Liver (tissue), 9 donors: Measurements from ENCODE around the gene TMEM120A. TPM values are rescaled to one million over a fixed set of nuclear protein-coding genes. Genes with fewer than 3 reads are reported as not detected.

ENCODE experiments used
- DNase-seq: peaks from one replicate; pipeline ENCODE4 v3.0.0-alpha.2; 2017; ENCODE audit warnings: low spot score
- H3K27ac ChIP-seq, 2 donors: one replicate each; pipeline ENCODE4 v1.7.0; 2013; ENCODE audit warnings: inconsistent platforms in 2 of 2, low read length in 2 of 2, control low read depth in 1 of 2, low read depth in 1 of 2, mild to moderate bottlenecking in 1 of 2
- H3K27me3 ChIP-seq, 4 donors: one replicate each; pipeline versions ENCODE4 v1.6.1 to v1.7.0; 2013; ENCODE audit warnings: low read length in 3 of 4, inconsistent platforms in 1 of 4, mild to moderate bottlenecking in 1 of 4, moderate library complexity in 1 of 4; ENCODE audit not compliant: control insufficient read depth in 4 of 4, insufficient read depth in 4 of 4
- H3K36me3 ChIP-seq, 4 donors: one replicate each; pipeline versions ENCODE4 v1.6.1 to v1.7.0; 2013; ENCODE audit warnings: low read length in 3 of 4, mild to moderate bottlenecking in 3 of 4, low read depth in 1 of 4, moderate library complexity in 1 of 4; ENCODE audit not compliant: control insufficient read depth in 4 of 4, insufficient read depth in 3 of 4
- H3K4me1 ChIP-seq, 4 donors: one replicate each; pipeline versions ENCODE4 v1.6.1 to v1.7.0; 2013; ENCODE audit warnings: low read length in 3 of 4, mild to moderate bottlenecking in 3 of 4, moderate library complexity in 1 of 4; ENCODE audit not compliant: control insufficient read depth in 4 of 4, insufficient read depth in 4 of 4
- H3K4me3 ChIP-seq, 3 donors: one replicate each; pipeline versions ENCODE4 v1.6.1 to v1.7.0; 2013; ENCODE audit warnings: low read length in 3 of 3, control low read depth in 1 of 3, low read depth in 1 of 3, mild to moderate bottlenecking in 1 of 3
- H3K9ac ChIP-seq, 2 donors: one replicate each; pipeline ENCODE4 v1.7.0; 2013; ENCODE audit warnings: low read length in 2 of 2, mild to moderate bottlenecking in 2 of 2, moderate library complexity in 2 of 2, control low read depth in 1 of 2, low read depth in 1 of 2
- H3K9me3 ChIP-seq, 4 donors: one replicate each; pipeline versions ENCODE4 v1.6.1 to v1.7.0; 2013; ENCODE audit warnings: low read length in 3 of 4; ENCODE audit not compliant: control insufficient read depth in 4 of 4
- CTCF ChIP-seq: fragments of 150-350 bp; IDR thresholded peaks from 2 replicates; pipeline ENCODE4 v1.5.1; 2017; ENCODE audit warnings: improper control_type of control experiment, low read depth, low read length; ENCODE audit not compliant: missing input control
- EGR1 ChIP-seq, 2 donors: IDR thresholded peaks; 2 replicates each; pipeline ENCODE4 v1.6.1; 2016 to 2018; ENCODE audit warnings: antibody characterized with exemption in 2 of 2, low read depth in 2 of 2
- FOXA1 ChIP-seq: IDR thresholded peaks from 2 replicates; pipeline ENCODE4 v1.6.1; 2016; ENCODE audit warnings: antibody characterized with exemption
- FOXA2 ChIP-seq: IDR thresholded peaks from 2 replicates; pipeline ENCODE4 v1.6.1; 2016; ENCODE audit warnings: antibody characterized with exemption
- GABPA ChIP-seq, 2 donors: IDR thresholded peaks in 1 of 2; conservative IDR thresholded peaks in 1 of 2; 2 replicates each; pipeline ENCODE4 v1.6.1; 2016; ENCODE audit warnings: antibody characterized with exemption in 2 of 2, mild to moderate bottlenecking in 1 of 2, moderate library complexity in 1 of 2
- HNF4A ChIP-seq, 2 donors: conservative IDR thresholded peaks; 2 replicates each; pipeline ENCODE4 v1.6.1; 2016; ENCODE audit warnings: antibody characterized with exemption in 2 of 2, mild to moderate bottlenecking in 2 of 2
- HNF4G ChIP-seq: IDR thresholded peaks from 2 replicates; pipeline ENCODE4 v1.6.1; 2016; ENCODE audit warnings: antibody characterized with exemption
- JUND ChIP-seq, 2 donors: IDR thresholded peaks; 2 replicates each; pipeline ENCODE4 v1.6.1; 2016; ENCODE audit warnings: antibody characterized with exemption in 2 of 2
- NR2F2 ChIP-seq: IDR thresholded peaks from 2 replicates; pipeline ENCODE4 v1.6.1; 2016; ENCODE audit warnings: antibody characterized with exemption
- RAD21 ChIP-seq, 2 donors: IDR thresholded peaks; 2 replicates each; pipeline ENCODE4 v1.6.1; 2016; ENCODE audit warnings: antibody characterized with exemption in 2 of 2, mild to moderate bottlenecking in 2 of 2
- RXRA ChIP-seq, 2 donors: IDR thresholded peaks; 2 replicates each; pipeline ENCODE4 v1.6.1; 2017 to 2018; ENCODE audit warnings: antibody characterized with exemption in 2 of 2, mild to moderate bottlenecking in 1 of 2
- SP1 ChIP-seq: IDR thresholded peaks from 2 replicates; pipeline ENCODE4 v1.6.1; 2018; ENCODE audit warnings: antibody characterized with exemption, mild to moderate bottlenecking
- TAF1 ChIP-seq: conservative IDR thresholded peaks from 2 replicates; pipeline ENCODE4 v1.6.1; 2016; ENCODE audit warnings: antibody characterized with exemption, mild to moderate bottlenecking
- YY1 ChIP-seq: IDR thresholded peaks from 2 replicates; pipeline ENCODE4 v1.6.1; 2016; ENCODE audit warnings: antibody characterized with exemption, mild to moderate bottlenecking
- WGBS: extraction: QIAGEN DNeasy Blood & Tissue Kit; methylation state at CpG from one replicate; pipeline ENCODE4 v1.1.7; 2013; 5-methylcytosine and 5-hydroxymethylcytosine counted together
- polyA plus RNA-seq, 2 donors: library from polyadenylated mRNA; stranded (reverse) in 1 of 2; unstranded in 1 of 2; fragments of 200-250 nt in 1 of 2; fragments of >200 nt in 1 of 2; fragmentation: Nextera tagmentation in 1 of 2; extraction: Ambion mirVana in 1 of 2; gene quantifications; one replicate each; pipeline versions ENCODE4 v1.2.1 to v1.2.3, GENCODE V29; 2013 to 2015
- total RNA-seq, 2 donors: library from RNA; depleted of rRNA; stranded (reverse); fragments of >200 nt; gene quantifications; one replicate each; pipeline ENCODE4 v1.2.3, GENCODE V29; 2014
- TF ChIP-seq, protein P1 (sequence below): IDR thresholded peaks from 2 replicates; pipeline ENCODE4 v1.6.1; 2016; ENCODE audit warnings: antibody characterized with exemption
- TF ChIP-seq, protein P2 (sequence below): IDR thresholded peaks from 2 replicates; pipeline ENCODE4 v1.6.1; 2016; ENCODE audit warnings: antibody characterized with exemption, mild to moderate bottlenecking
- TF ChIP-seq, protein P3 (sequence below): IDR thresholded peaks from 2 replicates; pipeline ENCODE4 v1.6.1; 2016; ENCODE audit warnings: antibody characterized with exemption
- TF ChIP-seq, protein P4 (sequence below): IDR thresholded peaks from 2 replicates; pipeline ENCODE4 v1.6.1; 2016; ENCODE audit warnings: antibody characterized with exemption
- donor health status: healthy.
- donor health status: healthy.
- donor health status: healthy.
- donor health status: healthy.
- donor health status: healthy.

The TMEM120A gene
- total and polyA plus RNA-seq, 4 donors, result 18.7 to 73.9 (median 32.1) TPM

DNA sequence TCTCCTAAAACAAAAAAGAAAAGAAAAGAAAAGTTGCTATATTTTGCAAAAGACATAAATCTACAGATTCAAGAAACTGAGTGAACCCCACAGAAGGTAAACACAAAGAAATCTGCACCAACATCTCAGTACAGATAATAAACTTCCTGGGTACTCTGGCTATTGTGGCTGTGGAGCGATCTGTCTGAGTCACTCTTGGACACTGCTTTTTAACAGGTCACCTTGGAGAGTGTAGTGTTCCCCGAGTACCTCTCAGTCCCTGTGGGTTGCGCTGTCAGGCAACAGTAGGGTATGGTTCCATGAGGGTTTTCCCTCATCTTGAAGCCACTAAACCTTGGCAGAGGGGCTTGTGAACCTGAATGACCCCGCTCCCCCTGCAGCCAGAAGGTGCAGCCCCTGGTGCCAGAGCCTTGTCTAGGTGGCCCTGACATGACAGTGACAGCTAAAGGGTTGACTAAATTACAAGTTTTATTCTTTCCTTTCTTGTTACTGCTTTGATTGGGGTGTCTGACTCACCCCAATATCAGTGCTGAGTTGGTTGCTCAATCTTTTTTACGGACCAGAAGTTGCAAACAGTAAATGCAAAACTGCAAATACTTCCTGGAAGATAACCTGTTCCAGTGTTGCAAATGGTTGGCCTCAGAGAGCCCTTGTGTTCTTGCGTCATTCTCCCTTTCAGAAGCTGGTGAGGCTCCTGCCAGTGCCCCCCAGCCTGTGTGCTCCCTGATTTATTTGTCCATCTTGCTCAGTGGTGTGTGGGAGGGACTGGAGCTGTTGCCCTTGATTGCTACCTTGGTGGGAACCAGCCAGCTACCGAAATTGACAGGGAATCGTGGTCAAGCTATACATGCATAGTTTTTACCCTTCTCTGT, 48.9 kb downstream of the TMEM120A start:
- 47% methylated on average over 8 of the region's 8 CpGs for WGBS
- Histone ChIP-seq H3K4me1 (peaks cover 20 to 50% (median 27%) of the 10 kb centered on the region in 4 donors), H3K27ac (peak overlapping the region; percentile 89 to 97), H3K9me3 (no peaks in the 10 kb centered on the region), H3K27me3 (no peaks in the 10 kb centered on the region), H3K36me3 (peaks cover 6 to 15% (median 11%) of the 10 kb centered on the region in 4 donors), H3K4me3 (no peak overlapping the region), H3K9ac (peak overlapping the region; percentile 0 to 52)
- peak; percentile 52 to 79 for TF ChIP-seq HNF4A (conservative IDR thresholded peaks at IDR 0.05)
- peak; percentile 68 to 83 for TF ChIP-seq JUND (IDR thresholded peaks at IDR 0.05)
- TF ChIP-seq RXRA (IDR thresholded peaks at IDR 0.05), result peak; percentile 90 to 95
- peak in 1 of 2 donors; percentile 51 for TF ChIP-seq GABPA (IDR thresholded peaks at IDR 0.05 in 1 of 2, conservative IDR thresholded peaks at IDR 0.05 in 1 of 2)
- peak; percentile 48 for TF ChIP-seq NR2F2
- TF ChIP-seq, protein P1, sequence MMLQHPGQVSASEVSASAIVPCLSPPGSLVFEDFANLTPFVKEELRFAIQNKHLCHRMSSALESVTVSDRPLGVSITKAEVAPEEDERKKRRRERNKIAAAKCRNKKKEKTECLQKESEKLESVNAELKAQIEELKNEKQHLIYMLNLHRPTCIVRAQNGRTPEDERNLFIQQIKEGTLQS, result peak; percentile 89
- TF ChIP-seq CTCF, result no peak
- TF ChIP-seq FOXA1, result peak; percentile 9
- TF ChIP-seq, protein P2, sequence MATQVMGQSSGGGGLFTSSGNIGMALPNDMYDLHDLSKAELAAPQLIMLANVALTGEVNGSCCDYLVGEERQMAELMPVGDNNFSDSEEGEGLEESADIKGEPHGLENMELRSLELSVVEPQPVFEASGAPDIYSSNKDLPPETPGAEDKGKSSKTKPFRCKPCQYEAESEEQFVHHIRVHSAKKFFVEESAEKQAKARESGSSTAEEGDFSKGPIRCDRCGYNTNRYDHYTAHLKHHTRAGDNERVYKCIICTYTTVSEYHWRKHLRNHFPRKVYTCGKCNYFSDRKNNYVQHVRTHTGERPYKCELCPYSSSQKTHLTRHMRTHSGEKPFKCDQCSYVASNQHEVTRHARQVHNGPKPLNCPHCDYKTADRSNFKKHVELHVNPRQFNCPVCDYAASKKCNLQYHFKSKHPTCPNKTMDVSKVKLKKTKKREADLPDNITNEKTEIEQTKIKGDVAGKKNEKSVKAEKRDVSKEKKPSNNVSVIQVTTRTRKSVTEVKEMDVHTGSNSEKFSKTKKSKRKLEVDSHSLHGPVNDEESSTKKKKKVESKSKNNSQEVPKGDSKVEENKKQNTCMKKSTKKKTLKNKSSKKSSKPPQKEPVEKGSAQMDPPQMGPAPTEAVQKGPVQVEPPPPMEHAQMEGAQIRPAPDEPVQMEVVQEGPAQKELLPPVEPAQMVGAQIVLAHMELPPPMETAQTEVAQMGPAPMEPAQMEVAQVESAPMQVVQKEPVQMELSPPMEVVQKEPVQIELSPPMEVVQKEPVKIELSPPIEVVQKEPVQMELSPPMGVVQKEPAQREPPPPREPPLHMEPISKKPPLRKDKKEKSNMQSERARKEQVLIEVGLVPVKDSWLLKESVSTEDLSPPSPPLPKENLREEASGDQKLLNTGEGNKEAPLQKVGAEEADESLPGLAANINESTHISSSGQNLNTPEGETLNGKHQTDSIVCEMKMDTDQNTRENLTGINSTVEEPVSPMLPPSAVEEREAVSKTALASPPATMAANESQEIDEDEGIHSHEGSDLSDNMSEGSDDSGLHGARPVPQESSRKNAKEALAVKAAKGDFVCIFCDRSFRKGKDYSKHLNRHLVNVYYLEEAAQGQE, result peak; percentile 56
- peak; percentile 61 to 65 for TF ChIP-seq EGR1 (IDR thresholded peaks at IDR 0.05; ENCODE audit: low read depth in 2 of 2)
- peak; percentile 76 for TF ChIP-seq YY1
- TF ChIP-seq RAD21 (IDR thresholded peaks at IDR 0.05), result peak; percentile 30 to 36
- no peak for TF ChIP-seq TAF1
- TF ChIP-seq HNF4G, result no peak
- peak; percentile 80 for TF ChIP-seq SP1
- TF ChIP-seq FOXA2, result peak; percentile 42
- TF ChIP-seq, protein P3, sequence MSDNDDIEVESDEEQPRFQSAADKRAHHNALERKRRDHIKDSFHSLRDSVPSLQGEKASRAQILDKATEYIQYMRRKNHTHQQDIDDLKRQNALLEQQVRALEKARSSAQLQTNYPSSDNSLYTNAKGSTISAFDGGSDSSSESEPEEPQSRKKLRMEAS, result peak; percentile 74
- TF ChIP-seq, protein P4, sequence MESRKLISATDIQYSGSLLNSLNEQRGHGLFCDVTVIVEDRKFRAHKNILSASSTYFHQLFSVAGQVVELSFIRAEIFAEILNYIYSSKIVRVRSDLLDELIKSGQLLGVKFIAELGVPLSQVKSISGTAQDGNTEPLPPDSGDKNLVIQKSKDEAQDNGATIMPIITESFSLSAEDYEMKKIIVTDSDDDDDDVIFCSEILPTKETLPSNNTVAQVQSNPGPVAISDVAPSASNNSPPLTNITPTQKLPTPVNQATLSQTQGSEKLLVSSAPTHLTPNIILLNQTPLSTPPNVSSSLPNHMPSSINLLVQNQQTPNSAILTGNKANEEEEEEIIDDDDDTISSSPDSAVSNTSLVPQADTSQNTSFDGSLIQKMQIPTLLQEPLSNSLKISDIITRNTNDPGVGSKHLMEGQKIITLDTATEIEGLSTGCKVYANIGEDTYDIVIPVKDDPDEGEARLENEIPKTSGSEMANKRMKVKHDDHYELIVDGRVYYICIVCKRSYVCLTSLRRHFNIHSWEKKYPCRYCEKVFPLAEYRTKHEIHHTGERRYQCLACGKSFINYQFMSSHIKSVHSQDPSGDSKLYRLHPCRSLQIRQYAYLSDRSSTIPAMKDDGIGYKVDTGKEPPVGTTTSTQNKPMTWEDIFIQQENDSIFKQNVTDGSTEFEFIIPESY, result peak; percentile 67
- no peak for DNase-seq
